ENCODE data around the gene SLC23A2. TPM values are rescaled to one million over a fixed set of nuclear protein-coding genes. Genes with fewer than 3 reads are reported as not detected.

SLC23A2 gene
- total RNA-seq, 2 experiments from 2014 or later = 16.0 to 16.2 TPM

DNA sequence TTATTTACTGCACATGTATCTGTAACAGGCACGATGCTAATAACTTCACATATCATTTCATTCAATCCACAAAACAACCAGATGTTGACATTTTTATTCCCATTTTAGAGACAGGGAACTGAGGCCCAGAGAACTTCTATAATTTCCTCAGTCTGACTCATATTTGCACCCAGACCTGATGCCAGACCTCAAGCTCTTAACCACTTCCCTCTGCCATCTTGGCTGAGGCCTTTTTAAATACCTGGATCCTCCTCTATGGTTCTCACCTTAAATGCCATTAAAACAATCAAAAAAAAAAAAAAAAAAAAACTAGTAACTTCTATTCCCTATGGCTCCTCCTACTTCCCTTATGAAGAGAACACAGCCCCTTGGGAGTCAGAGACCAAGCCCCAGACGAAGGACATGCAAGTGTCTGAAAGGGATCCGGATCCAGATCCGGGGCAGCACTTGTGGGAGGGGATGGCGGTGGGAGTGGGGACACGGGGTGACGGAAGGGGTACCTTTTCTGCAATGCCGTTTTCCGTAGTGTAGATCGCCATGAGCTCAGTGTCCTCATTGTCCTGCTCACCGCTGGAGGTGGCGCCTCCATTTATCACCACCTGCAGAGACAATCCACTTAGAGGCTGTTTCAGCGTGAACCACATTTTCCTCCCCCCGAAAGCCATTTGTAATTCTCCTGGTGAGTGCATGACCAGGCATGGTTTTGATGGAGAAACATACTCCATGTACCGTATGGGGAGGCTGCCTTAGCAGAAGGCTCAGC is 88.7 kb downstream of the SLC23A2 start:
- Mint-ChIP-seq H3K36me3 (ENCODE audit: low read depth) (peaks cover 18% of the 10 kb centered on the region), H3K27ac (no peak overlapping the region), H3K27me3 (no peaks in the 10 kb centered on the region), H3K4me3 (no peak overlapping the region), H3K4me1 (ENCODE audit: low read depth) (peaks cover 11% of the 10 kb centered on the region), H3K9me3 (no peaks in the 10 kb centered on the region)
- ATAC-seq (peak; percentile 61), DNase-seq (peak; percentile 24)
- CTCF ChIA-PET = interaction anchor here (0.7 to 1.4 kb wide), 2 partner anchors 136 to 165 kb away, joined by 3 to 4 read pairs; no protein-coding TSS in a partner anchor
- intact Hi-C loops (cut with micrococcal nuclease) = no loop called here
- TF ChIP-seq, protein P1, sequence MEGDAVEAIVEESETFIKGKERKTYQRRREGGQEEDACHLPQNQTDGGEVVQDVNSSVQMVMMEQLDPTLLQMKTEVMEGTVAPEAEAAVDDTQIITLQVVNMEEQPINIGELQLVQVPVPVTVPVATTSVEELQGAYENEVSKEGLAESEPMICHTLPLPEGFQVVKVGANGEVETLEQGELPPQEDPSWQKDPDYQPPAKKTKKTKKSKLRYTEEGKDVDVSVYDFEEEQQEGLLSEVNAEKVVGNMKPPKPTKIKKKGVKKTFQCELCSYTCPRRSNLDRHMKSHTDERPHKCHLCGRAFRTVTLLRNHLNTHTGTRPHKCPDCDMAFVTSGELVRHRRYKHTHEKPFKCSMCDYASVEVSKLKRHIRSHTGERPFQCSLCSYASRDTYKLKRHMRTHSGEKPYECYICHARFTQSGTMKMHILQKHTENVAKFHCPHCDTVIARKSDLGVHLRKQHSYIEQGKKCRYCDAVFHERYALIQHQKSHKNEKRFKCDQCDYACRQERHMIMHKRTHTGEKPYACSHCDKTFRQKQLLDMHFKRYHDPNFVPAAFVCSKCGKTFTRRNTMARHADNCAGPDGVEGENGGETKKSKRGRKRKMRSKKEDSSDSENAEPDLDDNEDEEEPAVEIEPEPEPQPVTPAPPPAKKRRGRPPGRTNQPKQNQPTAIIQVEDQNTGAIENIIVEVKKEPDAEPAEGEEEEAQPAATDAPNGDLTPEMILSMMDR (IDR thresholded peaks at IDR 0.05) = no peak
- POLR2A ChIA-PET = interaction anchor here (0.6 kb wide), 1 partner anchor 93 kb away, joined by 3 read pairs; no protein-coding TSS in a partner anchor

GRCh38 chr20:4910951-4911350 is 90.4 kb downstream of the SLC23A2 start:
- H3K4me1 Mint-ChIP-seq (ENCODE audit: low read depth) = peaks cover 11% of the 10 kb centered on the region
- CTCF ChIA-PET = interaction anchor here (0.9 kb wide), 1 partner anchor 170 kb away, joined by 3 read pairs; no protein-coding TSS in a partner anchor
- POLR2A ChIA-PET = no interaction called here
- TF ChIP-seq, protein P1 (IDR thresholded peaks at IDR 0.05) = no peak
- peaks cover 18% of the 10 kb centered on the region for H3K36me3 Mint-ChIP-seq (ENCODE audit: low read depth)
- ATAC-seq (no peak), DNase-seq (no peak)
- peak overlapping the region; percentile 1 for H3K27ac Mint-ChIP-seq
- H3K27me3 Mint-ChIP-seq = no peaks in the 10 kb centered on the region
- no peaks in the 10 kb centered on the region for H3K9me3 Mint-ChIP-seq
- no peak overlapping the region for H3K4me3 Mint-ChIP-seq
- intact Hi-C loops (cut with micrococcal nuclease) = no loop called here

DNA sequence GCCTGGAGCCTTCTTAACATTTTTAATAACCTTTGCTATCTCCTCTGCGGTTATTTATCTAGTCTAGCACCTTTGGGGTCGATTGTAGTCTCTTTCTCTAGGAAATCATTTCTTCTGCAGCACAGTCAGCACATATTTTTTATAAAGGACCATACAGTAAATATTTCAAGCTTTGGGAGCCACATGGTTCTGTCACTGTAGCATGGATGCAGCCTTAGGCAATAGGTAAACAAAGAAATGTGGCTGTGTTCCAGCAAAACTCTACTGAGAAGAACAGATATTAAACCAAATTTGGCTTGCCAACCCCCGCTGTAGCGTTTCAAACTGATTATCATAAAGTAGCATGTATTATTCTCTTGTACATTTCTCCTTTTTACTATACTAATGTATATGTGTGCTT is 95.7 kb downstream of the SLC23A2 start:
- ChIA-PET CTCF (interaction anchor here (1.5 kb wide), 1 partner anchor 50 kb away, joined by 5 read pairs; no protein-coding TSS in a partner anchor), POLR2A (no interaction called here)
- no peak for ATAC-seq
- Mint-ChIP-seq H3K36me3 (ENCODE audit: low read depth) (peaks cover 19% of the 10 kb centered on the region), H3K9me3 (no peaks in the 10 kb centered on the region), H3K27me3 (no peaks in the 10 kb centered on the region), H3K4me3 (no peak overlapping the region), H3K27ac (no peak overlapping the region), H3K4me1 (ENCODE audit: low read depth) (no peaks in the 10 kb centered on the region)
- DNase-seq = no peak
- intact Hi-C loops (cut with micrococcal nuclease) = no loop called here
- TF ChIP-seq, protein P1 (IDR thresholded peaks at IDR 0.05) = no peak

DNA sequence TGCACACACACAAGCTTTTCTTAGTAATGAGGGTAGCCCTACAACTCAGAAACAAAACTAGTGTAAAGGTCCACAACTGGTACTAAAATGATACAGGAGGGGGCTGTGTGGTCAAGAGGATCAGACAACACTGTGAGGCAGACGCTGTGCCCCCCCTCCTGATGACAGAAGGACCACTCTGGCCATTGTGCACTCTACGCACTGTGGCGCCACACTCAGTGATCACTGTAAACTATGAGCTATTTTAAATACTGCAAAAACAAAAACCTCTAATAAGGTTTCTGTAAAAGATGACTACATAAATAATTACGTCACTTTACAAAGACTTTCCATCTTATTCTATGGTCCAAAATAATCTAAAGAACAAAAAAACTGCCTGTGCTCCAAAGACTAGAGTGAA is 96.1 kb downstream of the SLC23A2 start:
- TF ChIP-seq, protein P1 (IDR thresholded peaks at IDR 0.05) = no peak
- Mint-ChIP-seq H3K36me3 (ENCODE audit: low read depth) (peaks cover 18% of the 10 kb centered on the region), H3K27me3 (no peaks in the 10 kb centered on the region), H3K27ac (no peak overlapping the region), H3K4me3 (no peak overlapping the region), H3K4me1 (ENCODE audit: low read depth) (no peaks in the 10 kb centered on the region), H3K9me3 (no peaks in the 10 kb centered on the region)
- ChIA-PET CTCF (no interaction called here), POLR2A (no interaction called here)
- intact Hi-C loops (cut with micrococcal nuclease) = no loop called here
- no peak for ATAC-seq
- DNase-seq = no peak

DNA sequence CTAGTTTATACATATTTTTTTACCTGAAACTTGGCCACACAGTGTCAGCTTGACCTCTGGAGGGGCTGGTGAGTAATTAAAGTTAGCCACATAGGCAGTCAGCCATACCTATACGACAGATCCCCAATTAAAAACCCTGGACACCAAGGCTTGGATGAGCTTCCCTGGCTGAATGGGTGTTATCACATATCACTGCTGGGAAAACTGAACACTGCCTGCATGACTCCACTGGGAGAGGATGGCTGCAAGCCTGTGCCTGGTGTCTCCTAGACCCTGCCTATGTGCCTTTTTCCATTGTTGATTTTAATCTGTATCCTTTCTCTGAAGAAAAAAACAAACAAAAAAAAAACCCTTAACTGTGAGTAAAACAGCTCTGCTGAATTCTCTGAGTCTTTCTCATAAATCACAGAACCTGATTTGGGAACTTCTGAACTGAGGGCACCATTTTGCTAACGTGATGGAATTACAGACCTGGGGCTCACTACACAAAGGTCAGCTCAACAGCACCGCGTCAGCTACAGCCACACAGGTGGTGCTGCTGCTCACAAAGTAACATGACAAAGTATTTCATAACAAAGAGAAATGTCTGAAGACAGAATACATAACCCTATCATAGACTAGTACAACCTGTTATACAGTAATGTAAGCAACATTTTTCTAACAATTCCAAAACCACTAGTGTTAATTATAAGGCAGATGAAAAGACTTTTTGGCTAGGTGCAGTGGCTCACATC is 97.0 kb downstream of the SLC23A2 start:
- intact Hi-C loops (cut with micrococcal nuclease) = no loop called here
- Mint-ChIP-seq H3K36me3 (ENCODE audit: low read depth) (peaks cover 18% of the 10 kb centered on the region), H3K9me3 (no peaks in the 10 kb centered on the region), H3K4me1 (ENCODE audit: low read depth) (no peaks in the 10 kb centered on the region), H3K27me3 (no peaks in the 10 kb centered on the region), H3K4me3 (no peak overlapping the region), H3K27ac (no peak overlapping the region)
- TF ChIP-seq, protein P1 (IDR thresholded peaks at IDR 0.05) = no peak
- ATAC-seq (no peak), DNase-seq (no peak)
- ChIA-PET CTCF (no interaction called here), POLR2A (interaction anchor here (0.5 kb wide), 1 partner anchor 59 kb away, joined by 4 read pairs; no protein-coding TSS in a partner anchor)
